ENCODE data around the gene GOLGA6L10.
"Not testable (repeated sequence)": the region's sequence is repeated elsewhere in the genome, so short reads cannot be mapped to it uniquely, and the experiment has no call there.

GRCh38 chr15:82360618-82361017 is 11.3 kb upstream of the GOLGA6L10 start:
- TF ChIP-seq, protein P1, sequence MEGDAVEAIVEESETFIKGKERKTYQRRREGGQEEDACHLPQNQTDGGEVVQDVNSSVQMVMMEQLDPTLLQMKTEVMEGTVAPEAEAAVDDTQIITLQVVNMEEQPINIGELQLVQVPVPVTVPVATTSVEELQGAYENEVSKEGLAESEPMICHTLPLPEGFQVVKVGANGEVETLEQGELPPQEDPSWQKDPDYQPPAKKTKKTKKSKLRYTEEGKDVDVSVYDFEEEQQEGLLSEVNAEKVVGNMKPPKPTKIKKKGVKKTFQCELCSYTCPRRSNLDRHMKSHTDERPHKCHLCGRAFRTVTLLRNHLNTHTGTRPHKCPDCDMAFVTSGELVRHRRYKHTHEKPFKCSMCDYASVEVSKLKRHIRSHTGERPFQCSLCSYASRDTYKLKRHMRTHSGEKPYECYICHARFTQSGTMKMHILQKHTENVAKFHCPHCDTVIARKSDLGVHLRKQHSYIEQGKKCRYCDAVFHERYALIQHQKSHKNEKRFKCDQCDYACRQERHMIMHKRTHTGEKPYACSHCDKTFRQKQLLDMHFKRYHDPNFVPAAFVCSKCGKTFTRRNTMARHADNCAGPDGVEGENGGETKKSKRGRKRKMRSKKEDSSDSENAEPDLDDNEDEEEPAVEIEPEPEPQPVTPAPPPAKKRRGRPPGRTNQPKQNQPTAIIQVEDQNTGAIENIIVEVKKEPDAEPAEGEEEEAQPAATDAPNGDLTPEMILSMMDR (conservative IDR thresholded peaks at IDR 0.05 in 1 of 2, IDR thresholded peaks at IDR 0.05 in 1 of 2; ENCODE audit: low read depth in 1 of 2, low read length in 2 of 2), result not testable (repeated sequence)
- TF ChIP-seq EZH2 (IDR thresholded peaks at IDR 0.05; ENCODE audit: low read length, missing control alignments), result not testable (repeated sequence)
